NCI-H2171 (cell line): ENCODE measurements around the gene ARHGAP40.

Source experiments
- DNase-seq: peaks from one replicate; lab custom pipeline; 2025; lab: John Stamatoyannopoulos, UW

ARHGAP40 gene

GRCh38 chr20:38617830-38618196 is 16.2 kb downstream of the ARHGAP40 start:
- no peak for DNase-seq

DNA sequence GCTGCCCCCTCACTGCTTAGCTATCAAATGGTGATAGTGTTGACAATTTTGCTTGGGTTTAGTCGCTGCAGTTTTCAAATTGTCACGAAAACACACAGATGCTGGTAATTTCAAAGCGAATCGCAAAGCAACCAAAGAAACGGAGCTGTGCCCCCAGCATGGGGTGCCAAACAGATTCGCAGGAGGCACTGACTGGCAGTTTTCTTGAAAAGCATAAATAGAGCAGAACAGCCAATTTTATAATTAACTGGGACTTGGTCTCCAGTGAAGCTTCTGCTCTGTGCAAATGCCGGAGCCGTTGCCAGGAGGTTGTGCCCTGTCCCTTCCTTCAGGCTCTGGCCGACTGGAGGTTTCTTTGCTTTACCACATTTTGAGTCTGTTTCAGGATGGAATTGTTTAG is 18.8 kb downstream of the ARHGAP40 start:
- DNase-seq = no peak

GRCh38 chr20:38623061-38623460 is 21.5 kb downstream of the ARHGAP40 start:
- no peak for DNase-seq

GRCh38 chr20:38624084-38624483 is 22.5 kb downstream of the ARHGAP40 start:
- no peak for DNase-seq

DNA sequence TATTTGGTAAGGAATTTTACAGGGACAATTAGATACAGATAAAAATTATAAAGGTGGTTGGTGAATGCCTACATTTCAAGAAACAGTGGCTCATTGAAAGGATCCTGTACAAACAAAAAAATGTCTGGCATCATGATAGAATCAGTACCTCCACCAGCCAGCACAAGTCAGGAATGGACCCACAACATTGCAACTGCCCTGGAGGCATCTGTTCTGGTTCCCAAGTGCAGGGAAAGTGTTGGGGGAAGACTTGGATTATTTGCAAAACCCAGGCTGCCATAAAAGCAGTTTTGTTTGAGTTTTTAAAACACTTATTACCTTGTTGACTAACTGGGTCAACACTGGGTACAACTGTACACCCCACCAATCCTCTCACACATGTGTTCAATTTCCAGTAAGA is 24.3 kb downstream of the ARHGAP40 start:
- no peak for DNase-seq

- DNase-seq = no peak
These were observed 25.5 kb downstream of the ARHGAP40 start for GRCh38 chr20:38626921-38627659.

DNA sequence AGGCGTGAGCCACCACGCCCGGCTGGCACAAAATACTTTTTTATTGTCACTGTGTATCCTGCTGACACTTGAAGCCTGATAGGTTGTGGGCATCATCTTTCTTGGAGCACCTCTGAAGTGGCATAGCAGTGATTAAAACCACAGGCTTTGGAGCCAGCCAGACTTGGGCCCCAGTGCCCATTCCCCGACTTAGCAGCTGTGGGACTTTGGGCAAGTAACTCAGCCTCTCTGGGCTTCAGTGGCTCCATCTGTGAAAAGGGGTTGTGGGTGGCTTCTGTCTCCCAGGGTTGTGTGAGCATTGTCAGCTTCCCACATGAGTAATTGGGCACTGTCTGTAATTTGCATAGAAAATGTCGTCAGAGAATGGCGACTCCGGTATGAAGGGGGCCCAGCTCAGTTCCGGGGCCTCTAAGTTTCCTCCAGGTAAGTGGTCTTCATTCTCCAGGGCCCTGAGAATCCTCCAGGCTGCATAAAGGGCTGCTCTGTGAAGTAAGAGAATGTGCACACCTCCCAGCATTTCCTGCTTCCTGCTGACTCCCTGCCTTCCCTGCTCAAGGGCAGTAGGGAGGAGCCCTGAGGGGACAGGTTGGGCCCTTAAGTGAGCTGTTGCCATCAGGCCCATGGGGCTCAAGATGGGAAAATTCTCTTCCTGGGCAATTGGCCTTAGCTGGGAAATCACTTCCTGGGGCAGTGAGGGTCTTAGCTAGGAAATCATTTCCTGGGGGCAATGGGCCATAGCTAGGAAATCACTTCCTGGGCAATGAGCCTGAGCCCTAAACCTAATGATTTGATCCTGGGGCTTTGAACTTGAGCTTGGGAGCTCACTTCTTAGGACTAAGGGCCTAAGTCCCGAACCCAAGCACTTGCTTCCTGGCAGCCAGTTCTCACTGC is 27.2 kb downstream of the ARHGAP40 start:
- no peak for DNase-seq

DNA sequence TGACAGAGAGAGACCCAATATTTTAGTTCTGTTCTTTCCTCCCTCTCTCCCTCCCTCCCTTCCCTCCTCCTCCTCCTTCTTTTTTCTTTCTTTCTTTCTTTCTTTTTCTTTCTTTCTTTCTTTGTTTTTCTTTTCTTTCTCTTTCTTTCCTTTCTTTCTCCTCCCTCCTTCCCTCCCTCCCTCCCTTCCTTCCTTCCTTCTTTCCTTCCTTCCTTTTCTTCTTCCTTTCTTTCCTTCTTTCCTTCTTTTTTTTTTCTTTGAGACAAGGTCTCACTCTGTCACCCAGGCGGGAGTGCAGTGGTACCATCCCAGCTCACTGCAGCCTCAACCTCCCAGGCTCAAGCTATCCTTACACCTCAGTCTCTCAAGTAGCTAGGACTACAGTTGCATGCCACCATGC is 28.4 kb downstream of the ARHGAP40 start:
- DNase-seq = no peak

- no peak for DNase-seq
These were observed 29.1 kb downstream of the ARHGAP40 start for GRCh38 chr20:38630727-38631126.

GRCh38 chr20:38631155-38632022 is 29.8 kb downstream of the ARHGAP40 start:
- no peak for DNase-seq

GRCh38 chr20:38633577-38634093 is 32.0 kb downstream of the ARHGAP40 start:
- peak; percentile 59 for DNase-seq

GRCh38 chr20:38635721-38636288 is 34.2 kb downstream of the ARHGAP40 start:
- no peak for DNase-seq

- no peak for DNase-seq
These were observed 38.9 kb downstream of the ARHGAP40 start for GRCh38 chr20:38640521-38640920.

- DNase-seq = no peak
These were observed 40.9 kb downstream of the ARHGAP40 start for GRCh38 chr20:38642498-38642897.

DNA sequence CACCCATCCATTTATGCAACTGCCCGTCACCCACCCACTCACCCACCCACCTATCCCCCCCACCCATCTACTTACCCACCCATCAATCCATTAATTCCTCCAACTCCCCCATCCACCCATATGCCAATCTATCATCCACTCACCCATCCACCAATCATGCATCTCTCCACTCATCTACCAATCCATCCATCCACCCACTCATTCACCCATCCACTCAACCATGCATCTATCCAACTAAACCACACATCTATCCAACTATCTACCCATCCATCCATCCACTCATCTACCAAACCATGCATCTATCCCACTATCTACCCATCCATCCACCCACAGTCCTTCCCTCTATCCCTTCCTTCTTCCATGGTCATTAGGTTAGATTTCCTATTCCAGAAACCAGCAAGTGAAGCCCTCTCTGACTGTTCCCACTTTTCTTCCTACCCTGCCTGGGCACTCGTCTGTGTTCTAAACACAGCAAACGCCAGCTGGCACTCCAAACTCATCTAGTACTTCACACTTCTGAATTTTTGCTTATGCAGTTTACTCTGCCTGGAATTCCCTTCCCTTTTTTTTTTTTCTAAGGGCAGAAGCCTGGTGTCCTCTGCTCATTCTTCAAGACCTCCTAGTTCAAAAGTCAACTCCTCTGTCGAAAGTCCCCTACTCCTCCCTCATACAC is 43.1 kb downstream of the ARHGAP40 start:
- no peak for DNase-seq

- DNase-seq = no peak
These were observed 43.7 kb downstream of the ARHGAP40 start for GRCh38 chr20:38645351-38645750.

DNA sequence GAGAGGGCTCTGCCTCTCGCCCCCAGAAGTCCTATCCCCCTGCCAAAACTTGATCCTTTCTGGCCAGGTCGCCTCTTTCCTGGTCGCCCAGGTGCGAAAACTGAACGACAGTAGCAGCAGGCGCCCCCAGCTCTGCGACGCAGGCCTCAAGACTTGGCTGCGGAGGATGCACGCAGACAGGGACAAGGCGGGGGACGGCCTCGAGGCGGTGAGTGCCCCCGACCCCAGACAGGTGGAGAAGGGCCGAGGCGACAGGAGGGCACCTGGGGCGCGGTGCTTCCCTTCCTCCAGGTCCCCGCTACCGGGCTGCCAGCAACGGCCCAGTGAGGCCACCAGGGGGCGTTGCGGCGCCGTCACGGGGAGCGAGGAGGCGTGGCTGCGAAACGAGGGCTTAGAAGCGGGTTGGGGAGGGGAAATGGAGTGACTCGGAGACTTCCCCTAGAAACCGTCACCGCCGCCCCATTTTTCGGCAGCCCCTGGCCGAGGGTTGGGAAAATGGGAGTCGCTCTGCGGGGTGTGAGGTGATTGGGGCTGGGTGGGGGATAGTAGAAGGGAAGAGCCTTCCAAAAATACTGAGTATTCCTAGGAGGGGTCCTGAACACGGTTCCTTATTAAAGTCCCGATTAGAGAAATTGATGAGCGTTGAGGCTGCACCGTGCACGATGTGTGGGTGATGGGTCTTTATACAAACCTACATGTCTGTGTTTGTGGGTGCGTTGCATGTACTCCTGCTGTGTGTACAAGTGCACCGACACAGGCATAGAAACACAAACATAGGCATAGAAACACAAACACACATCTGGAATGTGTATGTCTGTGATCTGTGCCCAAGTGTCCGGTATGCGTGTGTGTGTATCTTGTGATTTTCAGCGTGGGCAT is 44.6 kb downstream of the ARHGAP40 start:
- DNase-seq = peak; percentile 82

DNA sequence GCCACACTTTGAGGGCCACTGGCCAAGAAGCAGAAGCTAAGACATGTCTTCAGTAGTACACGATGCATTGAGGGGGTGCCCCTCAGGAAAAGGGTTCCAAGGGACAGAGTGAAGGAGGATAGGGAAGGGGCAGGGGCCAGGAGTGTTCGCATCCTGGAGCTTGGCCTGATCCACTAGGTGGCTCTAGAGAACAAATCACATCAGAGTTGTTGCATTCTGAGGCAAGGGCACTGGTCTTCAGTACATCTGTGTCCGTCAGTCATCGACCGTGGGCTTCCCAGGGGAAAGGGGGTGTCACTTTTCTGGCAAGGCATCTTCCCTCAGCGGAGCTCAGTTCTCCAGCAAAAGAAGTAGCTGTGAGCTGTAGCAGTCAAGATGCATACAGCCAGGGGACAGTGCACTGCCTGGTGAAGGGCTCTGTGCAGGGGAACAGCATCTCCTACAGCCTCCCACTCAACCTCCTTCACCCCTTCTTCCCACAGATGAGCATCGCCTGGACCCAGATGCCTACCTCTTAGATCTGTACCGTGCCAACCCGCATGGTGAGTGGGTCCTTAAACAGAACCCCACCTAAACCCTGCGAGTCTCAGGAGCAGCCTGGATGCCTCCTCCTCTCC is 47.8 kb downstream of the ARHGAP40 start:
- DNase-seq = peak; percentile 20

DNA sequence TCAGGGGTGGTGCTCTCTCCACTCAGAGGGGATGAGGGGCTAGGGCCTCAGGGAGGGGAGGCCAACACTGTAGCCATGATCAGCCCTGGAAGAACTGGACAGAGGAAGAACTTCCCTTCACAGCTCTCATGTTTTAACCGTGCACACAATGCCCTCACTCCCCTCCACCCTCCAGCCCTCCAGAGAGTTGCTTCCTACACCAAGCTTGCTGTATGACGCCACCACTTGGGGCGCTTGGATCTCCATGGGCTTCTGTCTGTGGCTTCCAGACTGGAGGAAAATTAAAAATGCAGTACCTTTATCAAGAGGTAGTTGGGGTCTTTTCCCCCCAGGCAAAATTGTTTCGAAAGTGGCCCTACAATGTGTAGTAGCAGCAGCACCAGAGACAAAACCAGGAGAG is 48.4 kb downstream of the ARHGAP40 start:
- DNase-seq = no peak

GRCh38 chr20:38651154-38651553 is 49.5 kb downstream of the ARHGAP40 start:
- DNase-seq = no peak
